RPMI7951 (cell line): ENCODE data around the gene SMIM34. TPM values are rescaled to one million over a fixed set of nuclear protein-coding genes. Genes with fewer than 3 reads are reported as not detected.
"Not testable (repeated sequence)": the region's sequence is repeated elsewhere in the genome, so short reads cannot be mapped to it uniquely, and the experiment has no call there.

Source experiments
- DNase-seq: peaks from one replicate; pipeline ENCODE4 v3.0.0-alpha.2; 2012; ENCODE audit warnings: low read depth
- total RNA-seq: library from RNA; depleted of rRNA; stranded (reverse); fragments of >200 nt; shearing (Covaris generic); gene quantifications from 2 replicates; pipeline ENCODE4 v1.2.3, GENCODE V29; 2014; rRNA removed

The SMIM34 gene, protein sequence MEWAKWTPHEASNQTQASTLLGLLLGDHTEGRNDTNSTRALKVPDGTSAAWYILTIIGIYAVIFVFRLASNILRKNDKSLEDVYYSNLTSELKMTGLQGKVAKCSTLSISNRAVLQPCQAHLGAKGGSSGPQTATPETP
- total RNA-seq = not detected in 2 replicates

- DNase-seq = not testable (repeated sequence)
Observed at GRCh38 chr21:34423805-34424204, at the start of gene SMIM34. SMIM34 (minus strand) TSS chr21:34423951; CDS start chr21:34423839, 112 bp downstream.

DNA sequence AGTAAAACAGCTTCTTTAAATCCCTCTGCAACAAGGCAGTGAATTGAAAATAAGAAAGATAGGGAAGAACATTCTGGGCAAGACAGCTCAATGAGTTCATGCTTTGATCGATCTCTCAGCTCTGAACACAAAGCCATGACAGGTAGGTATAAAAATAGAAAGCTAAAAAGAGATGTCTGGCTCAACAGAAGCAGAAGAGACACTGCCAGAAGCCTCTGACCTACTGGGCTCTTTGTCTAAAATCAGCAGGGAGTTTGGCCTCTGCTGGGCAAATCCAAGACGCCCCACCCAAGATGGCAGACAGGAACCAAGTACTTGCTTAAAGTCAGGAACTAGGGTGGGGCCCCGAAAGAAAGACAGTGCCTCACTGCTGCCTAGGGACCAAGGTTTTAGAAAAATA is 43.6 kb upstream of the SMIM34 start:
- DNase-seq = not testable (repeated sequence)

GRCh38 chr21:34459426-34459825 is 35.7 kb upstream of the SMIM34 start:
- not testable (repeated sequence) for DNase-seq

DNA sequence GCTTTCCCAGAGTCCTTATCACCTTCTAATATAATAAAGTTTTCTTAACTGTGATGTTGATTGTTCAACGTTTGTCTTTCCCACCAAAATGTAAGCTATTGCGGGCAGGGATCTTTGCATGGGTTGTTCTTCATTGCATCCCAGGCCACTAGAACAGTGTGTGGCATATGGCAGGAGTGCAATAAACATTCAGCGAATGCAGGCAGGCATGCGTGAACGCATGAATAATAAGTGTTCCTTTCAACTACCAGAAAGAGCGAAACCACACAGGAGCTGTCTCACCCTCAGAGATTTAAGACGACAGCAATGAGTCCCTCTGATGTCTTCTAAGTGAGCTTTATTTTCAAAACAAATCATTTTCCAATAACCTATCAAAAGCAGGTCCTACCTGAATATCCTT is 34.5 kb upstream of the SMIM34 start:
- DNase-seq = not testable (repeated sequence)

GRCh38 chr21:34456180-34456579 is 32.4 kb upstream of the SMIM34 start:
- not testable (repeated sequence) for DNase-seq

DNA sequence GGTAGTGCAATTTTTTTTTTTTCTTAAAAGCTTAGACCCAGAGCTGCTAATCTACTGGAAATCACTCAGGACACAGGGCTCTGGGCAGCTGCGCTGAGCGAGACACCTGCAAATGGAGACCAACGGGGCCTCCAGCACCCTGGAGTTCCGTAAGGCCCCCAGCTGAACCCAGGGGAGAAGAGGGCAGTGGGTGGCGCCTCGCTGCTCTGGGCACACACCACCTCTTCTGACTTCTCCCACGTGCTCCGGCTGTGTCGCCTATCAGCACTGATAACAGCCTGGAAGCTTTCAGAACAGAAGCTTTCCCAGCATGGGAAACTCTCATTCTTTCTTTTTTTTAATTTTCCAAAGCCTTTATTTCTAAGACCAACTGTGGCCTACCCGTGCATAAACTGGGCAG is 31.9 kb upstream of the SMIM34 start:
- not testable (repeated sequence) for DNase-seq

- not testable (repeated sequence) for DNase-seq
Observed at GRCh38 chr21:34447018-34447417, 23.3 kb upstream of the SMIM34 start.

DNA sequence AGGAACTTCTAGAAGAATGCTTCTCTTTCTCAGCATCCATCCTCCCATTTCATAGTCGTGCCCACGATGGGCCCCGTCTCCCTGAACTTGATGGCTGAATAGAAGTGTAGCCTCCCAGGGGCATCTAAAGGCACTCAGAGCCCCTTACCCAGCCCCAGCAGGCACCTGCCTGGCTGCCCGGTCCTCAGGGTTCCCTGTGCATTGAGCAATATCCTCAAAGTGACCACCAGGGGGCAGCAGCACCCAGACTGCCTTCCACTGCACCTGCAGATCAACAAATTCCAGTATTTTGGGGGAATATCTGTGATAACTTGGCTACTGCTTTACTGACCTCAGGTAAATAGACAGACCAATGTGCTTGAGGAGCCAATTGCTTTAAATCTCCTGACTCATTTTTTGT is 19.7 kb upstream of the SMIM34 start:
- DNase-seq = not testable (repeated sequence)

- DNase-seq = not testable (repeated sequence)
Observed at GRCh38 chr21:34429710-34430109, 6.0 kb upstream of the SMIM34 start.

DNA sequence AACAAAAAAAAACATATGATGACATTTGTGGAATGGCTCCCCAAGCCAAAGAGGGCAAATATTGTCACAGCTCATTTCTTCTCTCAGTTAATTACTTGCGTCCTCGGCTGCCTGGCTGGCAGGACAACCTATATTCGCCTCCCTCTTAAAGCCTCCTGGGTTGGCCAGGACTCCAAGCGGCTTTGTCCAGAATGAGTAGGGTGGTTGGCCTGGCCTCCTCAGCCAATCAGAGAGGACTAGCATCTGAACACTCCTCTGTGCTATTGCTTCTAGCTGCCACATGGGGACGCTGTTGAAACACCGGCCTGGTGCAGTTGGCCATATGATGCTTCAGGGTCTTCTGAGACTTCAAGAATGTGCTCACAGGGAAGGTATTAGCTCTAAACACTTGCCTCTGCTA is 4.7 kb upstream of the SMIM34 start:
- not testable (repeated sequence) for DNase-seq

GRCh38 chr21:34427339-34427738 is 3.6 kb upstream of the SMIM34 start:
- DNase-seq = not testable (repeated sequence)

DNA sequence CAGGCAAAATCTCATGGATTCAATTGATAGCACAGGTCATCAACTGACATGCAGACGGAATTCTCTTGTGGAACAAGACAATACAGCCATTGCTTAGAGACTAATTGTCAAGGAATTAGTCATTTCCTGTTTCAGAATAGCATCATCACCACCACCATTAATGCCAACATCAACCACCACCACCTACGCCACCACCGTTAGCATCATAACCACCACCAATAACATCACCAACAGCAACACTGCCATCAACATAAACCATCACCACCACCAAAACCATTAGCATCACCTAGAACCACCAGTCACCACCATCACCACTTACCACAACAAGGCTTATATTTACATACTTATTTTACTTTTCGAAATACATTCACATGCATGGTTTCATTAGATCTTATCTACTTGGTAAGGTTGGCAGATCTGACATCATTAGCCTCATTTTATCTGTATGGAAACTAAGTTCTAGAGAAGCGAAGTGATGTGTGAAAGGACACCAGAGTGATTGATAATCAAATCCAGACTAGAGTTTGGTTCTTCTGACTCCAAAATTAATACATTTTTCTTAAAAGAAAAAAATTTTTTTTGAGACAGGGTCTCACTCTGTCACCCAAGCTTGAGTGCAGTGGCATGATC is 6.2 kb downstream of the SMIM34 start:
- not testable (repeated sequence) for DNase-seq

DNA sequence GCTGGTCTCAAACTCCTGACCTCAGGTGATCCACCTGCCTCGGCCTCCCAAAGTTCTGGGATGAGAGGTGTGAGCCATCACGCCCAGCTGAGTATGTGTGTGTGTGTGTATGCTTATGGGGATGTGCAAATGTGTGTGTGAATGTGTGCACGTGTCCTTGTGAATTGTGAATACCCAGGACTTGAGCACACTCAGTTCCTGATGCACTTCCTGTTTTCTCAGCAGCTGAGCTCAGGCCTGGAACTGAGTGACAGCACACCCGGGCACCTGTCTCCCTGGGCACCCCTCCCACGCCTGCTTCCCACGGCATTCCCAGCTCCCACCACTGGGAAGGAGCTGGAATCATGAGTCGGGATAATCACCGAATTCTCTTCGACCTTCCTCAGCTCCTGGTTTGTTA is 16.5 kb downstream of the SMIM34 start:
- DNase-seq = not testable (repeated sequence)

- DNase-seq = not testable (repeated sequence)
Observed at GRCh38 chr21:34406676-34407075, 17.1 kb downstream of the SMIM34 start.

- DNase-seq = not testable (repeated sequence)
Observed at GRCh38 chr21:34406102-34406501, 17.6 kb downstream of the SMIM34 start.

- not testable (repeated sequence) for DNase-seq
Observed at GRCh38 chr21:34405686-34406085, 18.1 kb downstream of the SMIM34 start.

DNA sequence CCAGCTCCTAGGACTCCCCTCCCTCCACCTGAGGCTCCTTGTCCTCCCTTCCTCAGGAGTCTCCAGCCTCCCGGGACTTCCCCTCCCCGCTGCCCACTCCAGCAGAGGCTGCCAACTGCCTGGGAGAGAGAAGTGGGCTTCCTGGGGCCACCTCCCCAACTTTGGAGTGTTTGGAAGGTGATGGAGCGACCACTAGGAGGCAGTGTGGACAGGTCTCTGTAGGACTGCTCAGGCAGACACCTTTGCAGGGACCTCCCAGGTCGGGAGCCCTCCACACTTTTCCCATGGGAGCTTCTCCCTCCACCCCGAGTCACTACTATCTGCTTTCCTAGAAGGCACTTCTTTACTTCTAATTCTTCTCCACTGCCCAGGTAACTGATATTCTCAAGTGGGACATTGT is 19.0 kb downstream of the SMIM34 start:
- not testable (repeated sequence) for DNase-seq

DNA sequence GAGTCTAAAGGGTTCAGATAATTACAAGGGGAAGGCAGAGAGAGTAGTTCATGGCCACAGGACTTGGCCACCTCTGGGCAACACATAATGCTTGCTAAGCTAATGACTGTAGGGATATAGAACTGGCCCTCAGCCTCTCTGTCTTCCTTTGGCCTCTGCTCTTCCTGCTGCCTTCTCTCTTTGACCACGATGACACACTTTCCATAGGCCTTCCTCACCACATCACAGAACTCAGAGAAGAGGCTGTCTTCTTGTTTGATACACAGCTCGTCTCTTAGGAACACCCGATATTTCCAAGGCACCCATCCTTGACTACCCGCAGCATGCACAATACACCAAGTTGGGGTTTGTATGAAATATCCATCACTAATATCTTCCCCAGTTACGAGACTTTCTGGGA is 23.2 kb downstream of the SMIM34 start:
- DNase-seq = not testable (repeated sequence)

DNA sequence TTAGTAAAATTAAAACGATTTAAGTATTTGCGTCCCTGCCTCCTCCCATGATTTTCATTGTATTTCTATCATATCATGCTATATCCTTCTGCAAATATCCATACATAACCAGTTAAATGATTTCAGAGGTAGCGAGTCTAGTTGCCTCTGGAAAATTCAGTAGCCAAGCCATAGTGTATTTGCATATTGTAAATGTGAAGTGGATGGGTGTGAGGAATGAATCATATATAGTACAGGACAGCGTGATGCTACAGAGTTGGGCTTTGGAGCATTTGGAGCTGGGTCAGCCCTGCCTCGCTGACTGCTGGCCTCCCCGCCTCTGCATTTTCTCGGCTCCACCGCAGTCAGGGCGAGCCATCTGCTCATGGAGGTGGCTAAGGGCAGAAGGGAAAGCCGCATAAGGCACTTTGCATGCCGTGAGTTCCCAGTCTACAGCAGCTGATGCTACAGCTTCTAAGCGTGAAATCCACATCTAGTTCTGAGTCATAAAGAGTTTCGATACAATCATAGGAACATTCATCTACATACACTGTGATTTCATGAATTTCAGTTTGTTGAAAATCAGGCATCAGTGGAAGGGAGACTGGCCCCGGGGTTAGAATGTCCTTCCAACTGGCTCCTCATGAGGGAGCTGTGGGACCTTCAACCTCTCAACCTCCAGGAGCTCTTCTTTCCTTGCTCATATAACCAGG is 39.9 kb downstream of the SMIM34 start:
- not testable (repeated sequence) for DNase-seq

DNA sequence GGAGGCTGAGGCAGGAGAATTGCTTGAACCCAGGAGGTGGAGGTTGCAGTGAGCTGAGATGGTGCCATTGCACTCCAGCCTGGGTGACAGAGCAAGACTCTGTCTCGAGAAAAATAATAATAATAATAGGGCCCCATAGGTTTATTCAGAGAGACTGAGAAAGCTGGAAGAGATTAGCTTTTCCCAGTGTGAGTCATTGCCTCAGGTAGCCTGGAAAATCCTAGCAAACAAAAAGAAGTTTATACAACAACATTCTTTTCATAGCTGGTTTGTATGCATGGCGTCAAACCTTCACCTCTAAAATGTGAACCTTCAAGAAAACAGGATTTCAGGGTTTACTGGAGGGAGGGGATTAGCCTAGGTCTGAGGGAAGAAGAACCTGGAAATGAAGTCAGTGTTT is 40.6 kb downstream of the SMIM34 start:
- DNase-seq = not testable (repeated sequence)

DNA sequence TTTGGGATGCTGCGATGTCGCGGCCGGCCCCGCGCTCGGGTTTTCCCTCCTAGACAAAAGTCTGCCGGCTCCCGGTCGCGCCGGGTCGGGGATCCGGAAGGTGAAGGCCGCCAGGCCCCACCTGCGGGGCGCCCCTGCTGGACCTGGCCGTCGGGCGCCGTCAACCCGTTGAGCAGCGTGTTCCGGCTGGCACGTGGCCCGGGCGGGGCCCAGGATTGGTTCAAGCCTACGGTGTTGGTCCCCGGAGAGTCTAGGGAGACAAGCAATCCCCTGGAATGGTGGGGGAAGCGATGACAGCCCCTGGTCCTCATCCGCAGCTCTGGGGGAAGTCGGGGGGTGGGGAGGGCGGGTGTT is 48.2 kb downstream of the SMIM34 start:
- DNase-seq = not testable (repeated sequence)

DNA sequence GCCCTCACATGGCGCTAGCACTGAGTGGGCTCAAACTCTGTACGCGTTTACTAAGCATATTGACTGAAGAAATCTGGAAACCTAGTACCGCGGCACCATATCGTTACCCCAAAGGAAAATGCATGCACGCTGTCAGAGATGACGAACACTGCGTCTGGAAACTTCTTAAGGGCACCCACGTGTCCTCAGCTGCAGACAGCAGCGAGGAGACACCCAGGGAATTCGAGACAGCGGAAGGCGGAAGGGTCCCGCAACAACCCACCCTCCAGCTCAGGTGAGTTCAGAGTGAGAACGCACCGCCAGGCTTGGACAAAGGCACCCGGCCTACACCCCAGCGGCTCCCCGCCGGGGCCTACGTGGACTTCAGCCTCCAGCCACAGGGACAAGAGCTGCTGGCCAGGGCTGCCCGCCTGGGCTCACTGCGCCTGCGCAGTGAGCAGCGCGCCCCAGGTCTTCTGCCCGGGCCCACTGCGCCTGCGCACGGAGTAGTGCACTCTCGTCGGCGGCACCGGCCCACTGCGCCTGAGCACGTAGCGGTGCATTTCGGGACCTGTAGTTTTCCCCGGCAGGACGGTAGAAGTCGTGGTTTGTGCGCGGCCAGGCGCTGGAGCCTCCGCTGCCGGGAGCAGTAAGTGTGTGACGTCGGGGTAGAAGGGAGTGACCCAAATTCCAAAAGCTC is 48.7 kb downstream of the SMIM34 start, which contains the start of gene SMIM11:
SMIM11 (plus strand) TSS at position 568 of the 679 bp plus-strand sequence. CDS start 3,998 bp downstream, outside the sequence.
- DNase-seq = not testable (repeated sequence)
